GM19438 (cell line): Measurements from ENCODE around the gene DGCR8.
"Not testable (repeated sequence)": the region's sequence is repeated elsewhere in the genome, so short reads cannot be mapped to it uniquely, and the experiment has no call there.

Experiments used
- ATAC-seq: cut with Tn5 transposase; IDR thresholded peaks from one replicate; pipeline ENCODE4 v1.9.1; 2021; ENCODE audit warnings: low read depth; ENCODE audit not compliant: unreplicated experiment

Gene DGCR8

GRCh38 chr22:20065896-20066616, 14.0 kb upstream of the DGCR8 start:
- no peak for ATAC-seq

- ATAC-seq: no peak
Measured at GRCh38 chr22:20066617-20067383, 13.2 kb upstream of the DGCR8 start.

GRCh38 chr22:20067384-20067682, 12.7 kb upstream of the DGCR8 start:
- ATAC-seq: not testable (repeated sequence)

GRCh38 chr22:20068640-20069039, 11.4 kb upstream of the DGCR8 start:
- ATAC-seq: no peak

GRCh38 chr22:20069331-20070042, 10.6 kb upstream of the DGCR8 start:
- ATAC-seq: no peak

GRCh38 chr22:20071524-20071972, 8.5 kb upstream of the DGCR8 start:
- no peak for ATAC-seq

- ATAC-seq: no peak
Measured at GRCh38 chr22:20076627-20077172, 3.3 kb upstream of the DGCR8 start.

- peak; percentile 64 for ATAC-seq
Measured at GRCh38 chr22:20080445-20080775, 369 bp downstream of the DGCR8 start.

- ATAC-seq: no peak
Measured at GRCh38 chr22:20080776-20081654, 974 bp downstream of the DGCR8 start.

- no peak for ATAC-seq
Measured at GRCh38 chr22:20083157-20083890, 3.3 kb downstream of the DGCR8 start.

GRCh38 chr22:20083891-20084546, 4.0 kb downstream of the DGCR8 start:
- ATAC-seq: no peak

- ATAC-seq: no peak
Measured at GRCh38 chr22:20084547-20085413, 4.7 kb downstream of the DGCR8 start.

- ATAC-seq: no peak
Measured at GRCh38 chr22:20085651-20086050, 5.6 kb downstream of the DGCR8 start.

GRCh38 chr22:20086101-20086599, 6.1 kb downstream of the DGCR8 start:
- no peak for ATAC-seq

- ATAC-seq: no peak
Measured at GRCh38 chr22:20086763-20087162, 6.7 kb downstream of the DGCR8 start.

GRCh38 chr22:20087319-20088262, 7.5 kb downstream of the DGCR8 start:
- ATAC-seq: no peak

GRCh38 chr22:20088263-20088648, 8.2 kb downstream of the DGCR8 start:
- ATAC-seq: no peak
